ENCODE results near the gene BMP6. TPM values are rescaled to one million over a fixed set of nuclear protein-coding genes. Genes with fewer than 3 reads are reported as not detected.

Gene BMP6
- total and polyA plus RNA-seq, 10 of the 15 experiments (the other 5 are each of a cell fraction or from before 2014, with no cell fraction given): 0.02 to 0.15 (median 0.05) TPM; not detected in 5

- intact Hi-C loops (cut with micrococcal nuclease; ENCODE audit: unreplicated experiment): no loop called here
- H3K4me2 ChIP-seq (ENCODE audit: control insufficient read depth, insufficient read depth): no peak overlapping the region
- no peak overlapping the region for H3K4me3 ChIP-seq
- in situ Hi-C loops (cut with MboI): no loop called here
- TF ChIP-seq SPI1 (IDR thresholded peaks at IDR 0.05; ENCODE audit: borderline replicate concordance, insufficient read depth, low read depth, low read length) (peak; percentile 83), IRF3 (IDR thresholded peaks at IDR 0.05) (no peak)
- DNase-seq (ENCODE audit: low read depth, low spot score): peak; percentile 1
- H3K9me3 ChIP-seq (replicated peaks; ENCODE audit: control insufficient read depth, insufficient read depth, low read length): no peaks in the 10 kb centered on the region
- H2AFZ ChIP-seq (ENCODE audit: control insufficient read depth, low read depth, low read length): no peak overlapping the region
- 56% methylated on average over 2 of the region's 2 CpGs for WGBS (ENCODE audit: insufficient coverage, insufficient replicate concordance, low lambda C conversion rate, missing lambda C conversion rate)
- ATAC-seq: peak; percentile 34; the same call in 1 of the 3 replicates
- ChIA-PET CTCF (interaction anchor here (0.7 kb wide), 1 partner anchor 207 kb away, joined by 3 read pairs; no protein-coding TSS in a partner anchor), POLR2A (no interaction called here), RAD21 (ENCODE audit: unreplicated experiment) (no interaction called here), SMC1A (ENCODE audit: uncharacterized antibody, unreplicated experiment) (interaction anchor here (1.0 kb wide), 1 partner anchor 38 kb away, joined by 3 read pairs; no protein-coding TSS in a partner anchor)
- no peak for FAIRE-seq
- BruUV-seq (replicated peaks): no TSS peak
- peaks cover 4% of the 10 kb centered on the region; the same call in 1 of the 2 replicates for H3K4me1 ChIP-seq (ENCODE audit: control insufficient read depth, insufficient read depth, low read length)
- no peaks in the 10 kb centered on the region for H3K36me3 ChIP-seq (ENCODE audit: control insufficient read depth in 2 of 2, insufficient read depth in 2 of 2, low read length in 1 of 2)
- H3K27ac ChIP-seq (ENCODE audit: control insufficient read depth, insufficient read depth): no peak overlapping the region
- H3K27me3 ChIP-seq (replicated peaks in 1 of 2; ENCODE audit: control insufficient read depth in 2 of 2, insufficient read depth in 2 of 2, low read length in 1 of 2): no peaks in the 10 kb centered on the region; a peak in 1 of 4 replicates
- H4K20me1 ChIP-seq (ENCODE audit: control insufficient read depth, insufficient read depth): no peaks in the 10 kb centered on the region
- H3K9ac ChIP-seq (ENCODE audit: control insufficient read depth, insufficient read depth, low read length): no peak overlapping the region
- no peaks in the 10 kb centered on the region for H3K79me2 ChIP-seq (ENCODE audit: control insufficient read depth, insufficient read depth, low read length)
Measured at GRCh38 chr6:7784706-7785105, 58.8 kb downstream of the BMP6 start.

GRCh38 chr6:7785243-7786035 lies 59.5 kb downstream of the BMP6 start:
- Histone ChIP-seq H3K4me2 (ENCODE audit: control insufficient read depth, insufficient read depth) (no peak overlapping the region), H3K27ac (ENCODE audit: control insufficient read depth, insufficient read depth) (no peak overlapping the region), H3K4me3 (no peak overlapping the region), H4K20me1 (ENCODE audit: control insufficient read depth, insufficient read depth) (no peaks in the 10 kb centered on the region), H3K9ac (ENCODE audit: control insufficient read depth, insufficient read depth, low read length) (no peak overlapping the region), H3K4me1 (ENCODE audit: control insufficient read depth, insufficient read depth, low read length) (peaks cover 4% of the 10 kb centered on the region; the same call in 1 of the 2 replicates), H2AFZ (ENCODE audit: control insufficient read depth, low read depth, low read length) (no peak overlapping the region), H3K27me3 (replicated peaks in 1 of 2; ENCODE audit: control insufficient read depth in 2 of 2, insufficient read depth in 2 of 2, low read length in 1 of 2) (no peaks in the 10 kb centered on the region; a peak in 1 of 4 replicates), H3K36me3 (ENCODE audit: control insufficient read depth in 2 of 2, insufficient read depth in 2 of 2, low read length in 1 of 2) (no peaks in the 10 kb centered on the region), H3K9me3 (replicated peaks; ENCODE audit: control insufficient read depth, insufficient read depth, low read length) (no peaks in the 10 kb centered on the region), H3K79me2 (ENCODE audit: control insufficient read depth, insufficient read depth, low read length) (no peaks in the 10 kb centered on the region)
- FAIRE-seq: no peak
- no peak for DNase-seq (ENCODE audit: low read depth, low spot score)
- CTCF ChIA-PET: interaction anchor here (0.7 to 1.0 kb wide), 2 partner anchors 64 to 206 kb away, joined by 3 read pairs; no protein-coding TSS in a partner anchor
- ATAC-seq: no peak
- intact Hi-C loops (cut with micrococcal nuclease; ENCODE audit: unreplicated experiment) (no loop called here), in situ Hi-C loops (cut with MboI) (no loop called here)
- 14% methylated on average over 7 of the region's 7 CpGs for WGBS (ENCODE audit: insufficient coverage, insufficient replicate concordance, low lambda C conversion rate, missing lambda C conversion rate)
- POLR2A ChIA-PET: no interaction called here
- RAD21 ChIA-PET (ENCODE audit: unreplicated experiment): no interaction called here
- SMC1A ChIA-PET (ENCODE audit: uncharacterized antibody, unreplicated experiment): interaction anchor here (1.0 to 1.2 kb wide), 2 partner anchors 39 to 113 kb away, joined by 3 read pairs; no protein-coding TSS in a partner anchor
- no TSS peak for BruUV-seq (replicated peaks)
- no peak for TF ChIP-seq STAT3 (IDR thresholded peaks at IDR 0.05; ENCODE audit: low read depth, low read length)
- no peak for TF ChIP-seq BCLAF1 (IDR thresholded peaks at IDR 0.05)
- TF ChIP-seq WRNIP1 (IDR thresholded peaks at IDR 0.05; ENCODE audit: borderline replicate concordance, low read depth, low read length): no peak
- no peak for TF ChIP-seq TCF3 (IDR thresholded peaks at IDR 0.05; ENCODE audit: borderline replicate concordance, insufficient read depth, low read depth, low read length)
- TF ChIP-seq HDGF (IDR thresholded peaks at IDR 0.05): no peak
- TF ChIP-seq CHD1 (IDR thresholded peaks at IDR 0.05; ENCODE audit: low read depth, low read length): no peak
- TF ChIP-seq GATAD2B (conservative IDR thresholded peaks at IDR 0.05; ENCODE audit: low read depth): no peak
- TF ChIP-seq KLF5 (IDR thresholded peaks at IDR 0.05; ENCODE audit: partially characterized antibody): no peak
- no peak for TF ChIP-seq SPI1 (IDR thresholded peaks at IDR 0.05; ENCODE audit: borderline replicate concordance, insufficient read depth, low read depth, low read length)
- no peak for TF ChIP-seq SMAD5 (IDR thresholded peaks at IDR 0.05; ENCODE audit: low read depth)
- TF ChIP-seq SRF (IDR thresholded peaks at IDR 0.05; ENCODE audit: low read depth in 2 of 2, low read length in 2 of 2): no peak
- no peak for TF ChIP-seq ZNF622 (IDR thresholded peaks at IDR 0.05)
